Activated CD8-positive, alpha-beta T cell treated with anti-CD3 and anti-CD28 coated beads for 36 hours (primary cell): ENCODE data around the gene TCL1B. TPM values are rescaled to one million over a fixed set of nuclear protein-coding genes. Genes with fewer than 3 reads are reported as not detected.

Experiments used
- ATAC-seq: fragments of 200-7000 bp; cut with Tn5 transposase; one replicate; pipeline ENCODE4 v1.10.0; 2021; ENCODE audit warnings: mild to moderate bottlenecking, moderate library complexity
- CTCF ChIA-PET: fragments of 350-600 bp; sonication (Branson Sonifier 250); formaldehyde crosslinking; loops from one replicate; lab custom pipeline; 2021; ENCODE audit warnings: antibody characterized with exemption; lab: Charles Lee
- POLR2A ChIA-PET: fragments of 350-600 bp; sonication (Branson Sonifier 250); formaldehyde crosslinking; loops from one replicate; lab custom pipeline; 2021; ENCODE audit warnings: antibody characterized with exemption; lab: Charles Lee
- DNase-seq: peaks from one replicate; pipeline ENCODE4 v3.0.0-alpha.2; 2020
- H3K27ac Mint-ChIP-seq: one replicate; pipeline ENCODE4 v1.8.0; 2021; ENCODE audit warnings: mild to moderate bottlenecking, mixed read lengths
- H3K27me3 Mint-ChIP-seq: one replicate; pipeline ENCODE4 v1.8.0; 2021; ENCODE audit warnings: mixed read lengths
- H3K36me3 Mint-ChIP-seq: one replicate; pipeline ENCODE4 v1.8.0; 2021; ENCODE audit warnings: low read depth, mixed read lengths
- H3K4me1 Mint-ChIP-seq: one replicate; pipeline ENCODE4 v1.8.0; 2021; ENCODE audit warnings: low read depth, mixed read lengths
- H3K4me3 Mint-ChIP-seq: one replicate; pipeline ENCODE4 v1.8.0; 2021; ENCODE audit warnings: mild to moderate bottlenecking, moderate library complexity, mixed read lengths
- H3K9me3 Mint-ChIP-seq: one replicate; pipeline ENCODE4 v1.8.0; 2021; ENCODE audit warnings: mixed read lengths
- CTCF ChIP-seq: fragments of 200-600 bp; IDR thresholded peaks from one replicate; pipeline ENCODE4 v1.8.0; 2022; ENCODE audit warnings: antibody characterized with exemption, mild to moderate bottlenecking
- intact Hi-C: fragments of 100-400 bp; cut with micrococcal nuclease; formaldehyde crosslinking; loops from one replicate; pipeline ENCODE4 v1.10.0; 2022
- total RNA-seq, 2 experiments: library from RNA; stranded (reverse); gene quantifications; one replicate each; pipeline ENCODE4 v1.2.3, GENCODE V29; 2021

TCL1B gene
- total RNA-seq, 2 experiments from 2014 or later, result not detected

- CTCF ChIA-PET, result no interaction called here
- DNase-seq (no peak), ATAC-seq (no peak)
- peaks cover 10% of the 10 kb centered on the region for H3K27me3 Mint-ChIP-seq
- no peak overlapping the region for H3K27ac Mint-ChIP-seq
- intact Hi-C loops, result no loop called here
- H3K4me3 Mint-ChIP-seq, result no peak overlapping the region
- POLR2A ChIA-PET, result no interaction called here
- TF ChIP-seq CTCF, result no peak
- H3K4me1 Mint-ChIP-seq, result peaks cover 2% of the 10 kb centered on the region
- no peaks in the 10 kb centered on the region for H3K36me3 Mint-ChIP-seq
- H3K9me3 Mint-ChIP-seq, result no peaks in the 10 kb centered on the region
Measured at GRCh38 chr14:95657454-95657853, 28.8 kb upstream of the TCL1B start.

GRCh38 chr14:95659293-95659989 lies 26.8 kb upstream of the TCL1B start:
- no peak overlapping the region for H3K27ac Mint-ChIP-seq

GRCh38 chr14:95659990-95660385 lies 26.2 kb upstream of the TCL1B start:
- no peaks in the 10 kb centered on the region for H3K36me3 Mint-ChIP-seq
- CTCF ChIA-PET, result no interaction called here
- no peaks in the 10 kb centered on the region for H3K9me3 Mint-ChIP-seq
- no peaks in the 10 kb centered on the region for H3K4me1 Mint-ChIP-seq
- peaks cover 10% of the 10 kb centered on the region for H3K27me3 Mint-ChIP-seq
- POLR2A ChIA-PET, result no interaction called here
- intact Hi-C loops, result no loop called here
- no peak for ATAC-seq
- H3K4me3 Mint-ChIP-seq, result no peak overlapping the region
- H3K27ac Mint-ChIP-seq, result no peak overlapping the region
- TF ChIP-seq CTCF, result no peak
- no peak for DNase-seq

More at GRCh38 chr14:95659293-95659989, 26.8 kb upstream of the TCL1B start:
- ChIA-PET POLR2A (no interaction called here), CTCF (no interaction called here)
- H3K27me3 Mint-ChIP-seq, result peaks cover 10% of the 10 kb centered on the region
- no peak for TF ChIP-seq CTCF
- no peaks in the 10 kb centered on the region for H3K9me3 Mint-ChIP-seq
- no peaks in the 10 kb centered on the region for H3K36me3 Mint-ChIP-seq
- H3K4me3 Mint-ChIP-seq, result no peak overlapping the region
- H3K4me1 Mint-ChIP-seq, result no peaks in the 10 kb centered on the region
- DNase-seq (no peak), ATAC-seq (no peak)
- intact Hi-C loops, result no loop called here

- Mint-ChIP-seq H3K27ac (no peak overlapping the region), H3K4me1 (no peaks in the 10 kb centered on the region), H3K9me3 (no peaks in the 10 kb centered on the region), H3K4me3 (no peak overlapping the region), H3K27me3 (peaks cover 10% of the 10 kb centered on the region), H3K36me3 (no peaks in the 10 kb centered on the region)
- DNase-seq, result no peak
- TF ChIP-seq CTCF, result no peak
- intact Hi-C loops, result no loop called here
- CTCF ChIA-PET, result no interaction called here
- POLR2A ChIA-PET, result no interaction called here
- ATAC-seq, result no peak
Measured at GRCh38 chr14:95660651-95661515, 25.3 kb upstream of the TCL1B start.
